ENCODE data around the gene OMP.
A peak's percentile ranks its signal among the peaks of the same experiment; 100 is the strongest.

OMP gene

GRCh38 chr11:77103319-77103718 is 679 bp downstream of the OMP start:
- no peak for DNase-seq

- DNase-seq: no peak
These were observed 2.1 kb downstream of the OMP start for GRCh38 chr11:77104727-77105126.

GRCh38 chr11:77106321-77106720 is 3.7 kb downstream of the OMP start:
- DNase-seq: peak in 21 of 56 donors; percentile 5 to 74 (median 35)

GRCh38 chr11:77106759-77107158 is 4.1 kb downstream of the OMP start:
- no peak for DNase-seq

GRCh38 chr11:77107950-77108349 is 5.3 kb downstream of the OMP start:
- DNase-seq: peak in 12 of 56 donors; percentile 10 to 53 (median 20)

GRCh38 chr11:77108436-77108835 is 5.8 kb downstream of the OMP start:
- DNase-seq: no peak

GRCh38 chr11:77109236-77110019 is 6.8 kb downstream of the OMP start:
- peak in 7 of 56 donors; percentile 12 to 51 (median 29) for DNase-seq

GRCh38 chr11:77110836-77111235 is 8.2 kb downstream of the OMP start:
- no peak for DNase-seq

- DNase-seq: no peak
These were observed 8.6 kb downstream of the OMP start for GRCh38 chr11:77111277-77111676.

- no peak for DNase-seq
These were observed 9.3 kb downstream of the OMP start for GRCh38 chr11:77111946-77112345.

- DNase-seq: no peak
These were observed 10.2 kb downstream of the OMP start for GRCh38 chr11:77112641-77113381.

- peak in 5 of 56 donors; percentile 9 to 57 (median 14) for DNase-seq
These were observed 10.9 kb downstream of the OMP start for GRCh38 chr11:77113382-77114088.

- no peak for DNase-seq
These were observed 11.4 kb downstream of the OMP start for GRCh38 chr11:77114089-77114463.

GRCh38 chr11:77115181-77115611 is 12.6 kb downstream of the OMP start:
- no peak for DNase-seq

GRCh38 chr11:77115956-77116355 is 13.3 kb downstream of the OMP start:
- DNase-seq: no peak

- DNase-seq: no peak
These were observed 14.9 kb downstream of the OMP start for GRCh38 chr11:77117492-77117891.

- no peak for DNase-seq
These were observed 15.4 kb downstream of the OMP start for GRCh38 chr11:77118086-77118485.

- DNase-seq: no peak
These were observed 16.3 kb downstream of the OMP start for GRCh38 chr11:77118971-77119370.

GRCh38 chr11:77119531-77119936 is 16.9 kb downstream of the OMP start:
- no peak for DNase-seq

GRCh38 chr11:77120571-77120970 is 17.9 kb downstream of the OMP start:
- no peak for DNase-seq

- no peak for DNase-seq
These were observed 18.5 kb downstream of the OMP start for GRCh38 chr11:77121096-77121640.

Data from amygdala (tissue), 56 donors.